Loucy (cell line): ENCODE results near the gene MYMX.

Experiments
- H2AFZ ChIP-seq: fragments of 200-600 bp; sonication (generic); 2 replicates; pipeline ENCODE4 v1.6.0; 2016; ENCODE audit warnings: antibody characterized with exemption, mild to moderate bottlenecking, low read length, moderate library complexity
- H3F3A ChIP-seq: fragments of 200-600 bp; 2 replicates; pipeline ENCODE4 v1.6.0; 2016; ENCODE audit warnings: antibody characterized with exemption, low read depth, mild to moderate bottlenecking
- H3K27me3 ChIP-seq: fragments of 200-600 bp; sonication (generic); 2 replicates; pipeline ENCODE4 v1.6.1; 2014; ENCODE audit warnings: low read length, mild to moderate bottlenecking; ENCODE audit not compliant: insufficient read depth, poor library complexity, severe bottlenecking
- H3K36me3 ChIP-seq: fragments of 200-600 bp; sonication (generic); 2 replicates; pipeline ENCODE4 v1.6.1; 2016; ENCODE audit warnings: low read length; ENCODE audit not compliant: insufficient read depth
- H3K4me1 ChIP-seq: fragments of 200-600 bp; sonication (generic); 2 replicates; pipeline ENCODE4 v1.5.1; 2014; ENCODE audit warnings: low read length, mild to moderate bottlenecking; ENCODE audit not compliant: insufficient read depth, poor library complexity, severe bottlenecking
- H3K4me2 ChIP-seq: fragments of 200-600 bp; sonication (generic); 2 replicates; pipeline ENCODE4 v1.6.0; 2014; ENCODE audit warnings: antibody characterized with exemption, low read length, low read depth, mild to moderate bottlenecking; ENCODE audit not compliant: poor library complexity, severe bottlenecking
- H3K4me3 ChIP-seq: fragments of 200-600 bp; sonication (generic); 2 replicates; pipeline ENCODE4 v1.5.1; 2014; ENCODE audit warnings: low read length, mild to moderate bottlenecking, mixed read lengths; ENCODE audit not compliant: poor library complexity, severe bottlenecking
- H3K79me2 ChIP-seq: fragments of 200-600 bp; sonication (generic); 2 replicates; pipeline ENCODE4 v1.6.1; 2014; ENCODE audit warnings: low read length; ENCODE audit not compliant: insufficient read depth
- H3K9ac ChIP-seq: fragments of 200-600 bp; sonication (generic); 2 replicates; pipeline ENCODE4 v1.6.0; 2014; ENCODE audit warnings: mild to moderate bottlenecking, low read depth, low read length, moderate library complexity; ENCODE audit not compliant: poor library complexity, severe bottlenecking
- H3K9me2 ChIP-seq: fragments of 200-600 bp; sonication (generic); replicated peaks from 2 replicates; pipeline ENCODE4 v1.6.1; 2016; ENCODE audit warnings: low read depth, low read length, mixed read lengths
- H3K9me3 ChIP-seq: fragments of 200-600 bp; sonication (generic); 2 replicates; pipeline ENCODE4 v1.6.1; 2014; ENCODE audit warnings: mild to moderate bottlenecking, antibody characterized with exemption, low read length, low read depth; ENCODE audit not compliant: insufficient read depth
- H4K20me1 ChIP-seq: fragments of 200-600 bp; sonication (generic); 2 replicates; pipeline ENCODE4 v1.6.0; 2014; ENCODE audit warnings: antibody characterized with exemption, low read length, mild to moderate bottlenecking; ENCODE audit not compliant: insufficient read depth, poor library complexity, severe bottlenecking
- EZH2phosphoT487 ChIP-seq: fragments of 200-600 bp; IDR thresholded peaks from 2 replicates; pipeline ENCODE4 v1.6.1; 2018; ENCODE audit warnings: antibody characterized with exemption, mild to moderate bottlenecking, moderate library complexity, borderline replicate concordance
- TF ChIP-seq, protein P1 (sequence below): fragments of 200-600 bp; sonication (generic); conservative IDR thresholded peaks from 2 replicates; pipeline ENCODE4 v1.5.1; 2014; ENCODE audit warnings: mild to moderate bottlenecking, antibody characterized with exemption, low read length

MYMX gene

DNA sequence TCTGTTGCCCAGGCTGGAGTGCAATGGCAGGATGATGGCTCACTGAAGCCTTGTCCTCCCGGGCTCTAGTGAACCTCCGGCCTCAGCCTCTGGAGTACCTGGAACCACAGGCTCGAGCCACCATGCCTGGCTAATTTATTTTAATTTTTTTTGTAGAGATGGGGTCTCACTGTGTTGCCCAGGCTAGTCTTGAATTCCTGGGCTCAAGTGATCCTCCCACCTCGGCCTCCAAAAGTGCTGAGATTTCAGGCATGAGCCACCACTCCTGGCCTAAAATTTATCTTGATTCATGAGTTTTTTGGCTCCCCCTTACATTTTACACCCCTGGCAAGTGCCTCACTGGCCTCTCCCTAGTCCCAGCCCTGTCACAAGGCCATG, 4.2 kb downstream of the MYMX start:
- peaks cover 18% of the 10 kb centered on the region for H3K79me2 ChIP-seq
- H3K9ac ChIP-seq, result peak overlapping the region; percentile 43
- H3K9me2 ChIP-seq, result no peaks in the 10 kb centered on the region
- no peak overlapping the region for H2AFZ ChIP-seq
- TF ChIP-seq EZH2phosphoT487, result no peak
- TF ChIP-seq, protein P1, sequence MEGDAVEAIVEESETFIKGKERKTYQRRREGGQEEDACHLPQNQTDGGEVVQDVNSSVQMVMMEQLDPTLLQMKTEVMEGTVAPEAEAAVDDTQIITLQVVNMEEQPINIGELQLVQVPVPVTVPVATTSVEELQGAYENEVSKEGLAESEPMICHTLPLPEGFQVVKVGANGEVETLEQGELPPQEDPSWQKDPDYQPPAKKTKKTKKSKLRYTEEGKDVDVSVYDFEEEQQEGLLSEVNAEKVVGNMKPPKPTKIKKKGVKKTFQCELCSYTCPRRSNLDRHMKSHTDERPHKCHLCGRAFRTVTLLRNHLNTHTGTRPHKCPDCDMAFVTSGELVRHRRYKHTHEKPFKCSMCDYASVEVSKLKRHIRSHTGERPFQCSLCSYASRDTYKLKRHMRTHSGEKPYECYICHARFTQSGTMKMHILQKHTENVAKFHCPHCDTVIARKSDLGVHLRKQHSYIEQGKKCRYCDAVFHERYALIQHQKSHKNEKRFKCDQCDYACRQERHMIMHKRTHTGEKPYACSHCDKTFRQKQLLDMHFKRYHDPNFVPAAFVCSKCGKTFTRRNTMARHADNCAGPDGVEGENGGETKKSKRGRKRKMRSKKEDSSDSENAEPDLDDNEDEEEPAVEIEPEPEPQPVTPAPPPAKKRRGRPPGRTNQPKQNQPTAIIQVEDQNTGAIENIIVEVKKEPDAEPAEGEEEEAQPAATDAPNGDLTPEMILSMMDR, result no peak
- H3K4me1 ChIP-seq, result peaks cover 57% of the 10 kb centered on the region
- H3K4me2 ChIP-seq, result no peak overlapping the region
- H3K27me3 ChIP-seq, result no peaks in the 10 kb centered on the region
- H3F3A ChIP-seq, result peaks cover 6% of the 10 kb centered on the region; the same call in 1 of the 2 replicates
- no peaks in the 10 kb centered on the region for H3K9me3 ChIP-seq
- H3K4me3 ChIP-seq, result no peak overlapping the region
- no peaks in the 10 kb centered on the region for H4K20me1 ChIP-seq
- H3K36me3 ChIP-seq, result no peaks in the 10 kb centered on the region

DNA sequence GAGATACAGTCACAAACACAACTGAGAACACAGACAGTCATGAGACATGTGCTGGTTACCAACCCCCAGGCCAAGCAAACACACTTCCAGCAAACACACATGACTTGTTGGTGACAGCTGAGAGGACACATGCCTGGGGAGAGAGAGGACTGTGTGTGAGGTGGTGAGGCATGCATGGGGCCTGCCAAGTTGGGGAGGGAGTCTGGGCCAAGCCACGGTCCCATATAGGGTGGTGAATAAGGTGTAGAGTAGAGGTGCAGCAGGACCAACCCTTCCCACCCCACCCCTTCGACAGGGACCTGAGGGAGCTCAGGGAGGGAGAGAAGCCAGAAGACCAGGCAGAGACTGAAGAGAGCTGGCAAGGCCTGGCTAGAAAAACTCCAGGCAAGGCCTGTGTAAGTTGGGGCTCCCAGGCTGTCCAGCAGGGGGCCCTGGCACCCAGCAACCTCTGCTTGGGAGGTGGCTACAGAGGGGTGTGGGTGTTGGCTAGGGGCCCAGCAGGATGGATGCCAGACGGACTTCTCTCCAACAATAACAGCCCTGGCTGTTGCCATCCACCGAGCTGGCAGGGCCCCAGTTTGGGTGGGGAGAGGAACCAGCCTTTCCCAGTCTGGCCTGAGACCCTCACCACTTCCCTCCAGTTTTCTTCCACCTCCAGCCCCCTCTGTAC, 4.7 kb downstream of the MYMX start:
- peaks cover 23% of the 10 kb centered on the region for H3K79me2 ChIP-seq
- H3K4me2 ChIP-seq, result peak overlapping the region; percentile 60
- peak overlapping the region; percentile 23 for H3K4me3 ChIP-seq
- 0 out of 2 replicates have a peak overlapping the region, but pooled peaks have one; percentile 37 for H2AFZ ChIP-seq
- H3F3A ChIP-seq, result peaks cover 6% of the 10 kb centered on the region; the same call in 1 of the 2 replicates
- no peaks in the 10 kb centered on the region for H4K20me1 ChIP-seq
- no peaks in the 10 kb centered on the region for H3K9me2 ChIP-seq
- TF ChIP-seq EZH2phosphoT487, result no peak
- TF ChIP-seq, protein P1, result peak; percentile 81
- H3K4me1 ChIP-seq, result peaks cover 62% of the 10 kb centered on the region
- H3K9ac ChIP-seq, result peak overlapping the region; percentile 43
- H3K27me3 ChIP-seq, result no peaks in the 10 kb centered on the region
- no peaks in the 10 kb centered on the region for H3K9me3 ChIP-seq
- no peaks in the 10 kb centered on the region for H3K36me3 ChIP-seq

DNA sequence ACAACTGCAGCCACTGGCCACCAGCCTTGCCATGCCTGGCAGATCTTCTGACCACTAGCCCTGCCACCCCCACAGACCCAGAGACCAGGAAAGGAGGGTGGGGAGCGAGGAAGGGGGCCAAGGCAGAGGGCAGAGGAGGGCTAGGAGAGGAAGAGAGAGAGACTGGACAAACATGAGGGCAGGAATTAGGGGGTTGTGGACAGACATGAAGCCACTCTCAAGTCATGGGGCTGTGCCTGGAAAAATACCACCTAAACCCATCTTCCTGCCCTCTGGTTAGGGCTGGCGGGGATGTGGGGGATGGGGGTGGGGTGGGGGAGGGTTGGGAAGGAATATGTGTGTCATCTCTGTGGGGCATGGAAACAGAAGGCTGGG, 5.2 kb downstream of the MYMX start:
- H3K9me2 ChIP-seq, result no peaks in the 10 kb centered on the region

More for the DNA sequence above, 5.2 kb downstream of the MYMX start:
- H3K4me2 ChIP-seq, result peak overlapping the region; percentile 60
- peaks cover 59% of the 10 kb centered on the region for H3K4me1 ChIP-seq
- TF ChIP-seq, protein P1, result no peak
- TF ChIP-seq EZH2phosphoT487, result no peak
- no peaks in the 10 kb centered on the region for H3K36me3 ChIP-seq
- peaks cover 29% of the 10 kb centered on the region for H3K79me2 ChIP-seq
- H3K9me3 ChIP-seq, result no peaks in the 10 kb centered on the region
- no peaks in the 10 kb centered on the region for H4K20me1 ChIP-seq
- H3F3A ChIP-seq, result peaks cover 6% of the 10 kb centered on the region; the same call in 1 of the 2 replicates
- H3K9ac ChIP-seq, result no peak overlapping the region
- H3K27me3 ChIP-seq, result no peaks in the 10 kb centered on the region
- no peak overlapping the region for H2AFZ ChIP-seq
- H3K4me3 ChIP-seq, result peak overlapping the region; percentile 23
